Measurements from ENCODE around the gene AP1B1. TPM values are rescaled to one million over a fixed set of nuclear protein-coding genes. Genes with fewer than 3 reads are reported as not detected.

Gene AP1B1
- total RNA-seq, 1 experiment from 2014 or later, result 77.9 TPM

- TF ChIP-seq PRRX2 (CRISPR knock-in tag; IDR thresholded peaks at IDR 0.05), result no peak
- no peak for TF ChIP-seq AFF4 (CRISPR knock-in tag; IDR thresholded peaks at IDR 0.05; ENCODE audit: borderline replicate concordance)
- TF ChIP-seq FOXP1 (CRISPR knock-in tag; IDR thresholded peaks at IDR 0.05; ENCODE audit: borderline replicate concordance), result peak; percentile 29; the same call in 1 of the 2 replicates
- no peak for TF ChIP-seq GTF2I (CRISPR knock-in tag; conservative IDR thresholded peaks at IDR 0.05)
- TF ChIP-seq JUN (CRISPR knock-in tag; IDR thresholded peaks at IDR 0.05), result no peak
- peak; percentile 26; the same call in 1 of the 2 replicates for TF ChIP-seq USF1 (CRISPR knock-in tag; IDR thresholded peaks at IDR 0.05)
- TF ChIP-seq JAZF1 (CRISPR knock-in tag; IDR thresholded peaks at IDR 0.05), result no peak
- peak; percentile 81 for TF ChIP-seq NR2C2 (CRISPR knock-in tag; IDR thresholded peaks at IDR 0.05)
- TF ChIP-seq NR3C1 (CRISPR knock-in tag; conservative IDR thresholded peaks at IDR 0.05; ENCODE audit: low read depth), result no peak
- no peak for TF ChIP-seq NFYB (CRISPR knock-in tag; conservative IDR thresholded peaks at IDR 0.05; ENCODE audit: low read depth)
- no peak for TF ChIP-seq ZNF317 (CRISPR knock-in tag; IDR thresholded peaks at IDR 0.05; ENCODE audit: borderline replicate concordance, low read depth)
- TF ChIP-seq CBFB (CRISPR knock-in tag; IDR thresholded peaks at IDR 0.05; ENCODE audit: low read depth), result no peak
- TF ChIP-seq ZNF425 (CRISPR knock-in tag; conservative IDR thresholded peaks at IDR 0.05), result no peak
- no peak for TF ChIP-seq PREB (CRISPR knock-in tag; IDR thresholded peaks at IDR 0.05; ENCODE audit: borderline replicate concordance)
- TF ChIP-seq ETV6 (CRISPR knock-in tag; IDR thresholded peaks at IDR 0.05), result no peak
- TF ChIP-seq NFATC4 (CRISPR knock-in tag; IDR thresholded peaks at IDR 0.05), result no peak
- no peak for TF ChIP-seq ZNF416 (CRISPR knock-in tag; IDR thresholded peaks at IDR 0.05)
- no peak for TF ChIP-seq ZBTB43 (CRISPR knock-in tag; IDR thresholded peaks at IDR 0.05)
- TF ChIP-seq ZNF423 (CRISPR knock-in tag; IDR thresholded peaks at IDR 0.05), result no peak
- TF ChIP-seq FOXP4 (CRISPR knock-in tag; IDR thresholded peaks at IDR 0.05), result 0 out of 2 replicates have a peak, but pooled peaks have one; percentile 59
- no peak for TF ChIP-seq AR (CRISPR knock-in tag; IDR thresholded peaks at IDR 0.05)
Observed at GRCh38 chr22:29387921-29388758, at the start of gene AP1B1 (continued).
